ENCODE measurements around the gene URI1.

GRCh38 chr19:29939628-29940027, 2.4 kb upstream of the URI1 start:
- TF ChIP-seq CTCF (IDR thresholded peaks at IDR 0.05) (no peak), POLR2A (IDR thresholded peaks at IDR 0.05) (no peak)
